ENCODE data around the gene HDGFL1.

The HDGFL1 gene

DNA sequence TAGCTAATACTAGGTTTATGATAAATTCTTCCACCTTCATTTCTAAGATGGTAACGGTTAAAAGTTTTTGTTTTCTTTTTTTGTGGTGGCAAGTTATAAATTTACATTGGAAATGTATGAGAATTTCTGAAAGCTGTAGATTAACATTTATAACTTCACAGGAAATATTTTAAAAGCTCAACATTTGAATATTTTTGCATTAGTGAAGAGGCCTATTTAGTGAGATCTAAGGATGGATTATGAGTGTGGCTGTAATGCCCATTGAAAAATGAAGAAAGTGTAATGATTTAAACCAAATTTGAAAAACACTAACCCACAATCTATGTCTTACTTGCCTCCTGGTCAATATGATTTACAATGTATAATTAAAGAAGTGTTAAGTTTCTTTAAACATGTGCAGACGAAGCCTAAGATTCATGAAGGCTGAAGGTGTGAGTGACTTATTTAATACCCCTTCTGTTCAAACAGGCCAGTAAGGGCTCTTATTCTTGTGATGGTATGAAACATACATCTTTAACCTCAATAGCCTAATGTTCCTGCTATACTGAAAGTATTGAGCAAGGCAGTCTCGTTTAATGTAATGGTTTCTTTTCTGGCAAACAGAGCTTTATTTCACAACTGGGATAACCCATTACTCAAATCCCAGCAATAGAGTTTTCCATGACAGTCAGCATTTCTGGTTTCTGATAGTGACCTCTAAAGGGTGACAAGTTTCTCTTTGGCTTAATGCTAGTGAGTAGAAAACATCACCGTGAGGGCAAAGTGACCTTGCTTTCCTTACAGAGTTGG is 13.2 kb downstream of the HDGFL1 start:
- CTCF ChIA-PET, result interaction anchor here (1.1 kb wide), 1 partner anchor 16 kb away, joined by 3 read pairs; no protein-coding TSS in a partner anchor
- DNase-seq (ENCODE audit: extremely low spot score), result no peak
- POLR2A ChIA-PET, result no interaction called here
- TF ChIP-seq, protein P1, sequence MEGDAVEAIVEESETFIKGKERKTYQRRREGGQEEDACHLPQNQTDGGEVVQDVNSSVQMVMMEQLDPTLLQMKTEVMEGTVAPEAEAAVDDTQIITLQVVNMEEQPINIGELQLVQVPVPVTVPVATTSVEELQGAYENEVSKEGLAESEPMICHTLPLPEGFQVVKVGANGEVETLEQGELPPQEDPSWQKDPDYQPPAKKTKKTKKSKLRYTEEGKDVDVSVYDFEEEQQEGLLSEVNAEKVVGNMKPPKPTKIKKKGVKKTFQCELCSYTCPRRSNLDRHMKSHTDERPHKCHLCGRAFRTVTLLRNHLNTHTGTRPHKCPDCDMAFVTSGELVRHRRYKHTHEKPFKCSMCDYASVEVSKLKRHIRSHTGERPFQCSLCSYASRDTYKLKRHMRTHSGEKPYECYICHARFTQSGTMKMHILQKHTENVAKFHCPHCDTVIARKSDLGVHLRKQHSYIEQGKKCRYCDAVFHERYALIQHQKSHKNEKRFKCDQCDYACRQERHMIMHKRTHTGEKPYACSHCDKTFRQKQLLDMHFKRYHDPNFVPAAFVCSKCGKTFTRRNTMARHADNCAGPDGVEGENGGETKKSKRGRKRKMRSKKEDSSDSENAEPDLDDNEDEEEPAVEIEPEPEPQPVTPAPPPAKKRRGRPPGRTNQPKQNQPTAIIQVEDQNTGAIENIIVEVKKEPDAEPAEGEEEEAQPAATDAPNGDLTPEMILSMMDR (IDR thresholded peaks at IDR 0.05; ENCODE audit: control extremely low read depth, extremely low read depth, low read depth, missing control alignments), result no peak

DNA sequence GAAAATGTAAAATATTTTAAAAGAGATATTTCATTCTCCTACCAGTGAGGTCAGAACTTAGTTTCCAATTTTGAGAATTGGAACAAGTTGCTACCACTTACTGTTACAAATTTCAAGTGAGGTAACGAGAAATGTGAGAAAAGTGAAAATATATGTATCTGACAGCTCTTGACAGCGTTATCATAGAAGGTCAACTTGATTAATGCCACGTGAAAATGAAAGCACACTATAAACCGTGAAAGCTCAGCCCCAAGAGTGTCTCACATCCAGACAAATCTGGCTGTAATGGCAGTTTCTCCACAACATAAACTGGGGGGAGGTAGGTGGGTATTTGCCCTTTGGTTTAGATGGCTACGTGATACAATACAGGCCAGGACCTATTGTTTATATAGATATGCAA is 13.9 kb downstream of the HDGFL1 start:
- POLR2A ChIA-PET, result no interaction called here
- no peak for DNase-seq (ENCODE audit: extremely low spot score)
- CTCF ChIA-PET, result interaction anchor here (1.1 kb wide), 1 partner anchor 15 kb away, joined by 3 read pairs; no protein-coding TSS in a partner anchor
- TF ChIP-seq, protein P1 (IDR thresholded peaks at IDR 0.05; ENCODE audit: control extremely low read depth, extremely low read depth, low read depth, missing control alignments), result no peak

DNA sequence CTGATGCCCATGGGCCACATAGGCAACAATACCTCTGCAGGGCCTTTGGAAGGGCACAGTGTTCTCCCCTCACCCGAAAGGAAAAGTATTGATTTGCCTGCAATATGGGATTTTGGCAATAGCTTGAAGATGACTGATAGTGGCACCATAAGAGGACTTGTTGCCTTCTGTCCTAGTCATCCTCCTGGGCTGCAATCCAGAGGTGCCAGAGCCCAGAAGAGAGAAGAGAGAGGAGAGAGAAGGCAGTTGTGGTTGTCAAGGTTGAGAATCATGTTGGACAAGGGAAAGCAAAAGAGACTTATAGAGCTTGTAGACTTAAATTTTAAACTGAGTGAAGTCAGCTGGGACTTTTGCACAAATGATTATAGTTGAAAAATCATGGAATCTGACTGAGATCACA is 14.6 kb downstream of the HDGFL1 start:
- TF ChIP-seq, protein P1 (IDR thresholded peaks at IDR 0.05; ENCODE audit: control extremely low read depth, extremely low read depth, low read depth, missing control alignments), result no peak
- CTCF ChIA-PET, result interaction anchor here (1.1 to 1.4 kb wide), 2 partner anchors 15 to 16 kb away, joined by 3 read pairs; no protein-coding TSS in a partner anchor
- POLR2A ChIA-PET, result no interaction called here
- DNase-seq (ENCODE audit: extremely low spot score), result no peak

DNA sequence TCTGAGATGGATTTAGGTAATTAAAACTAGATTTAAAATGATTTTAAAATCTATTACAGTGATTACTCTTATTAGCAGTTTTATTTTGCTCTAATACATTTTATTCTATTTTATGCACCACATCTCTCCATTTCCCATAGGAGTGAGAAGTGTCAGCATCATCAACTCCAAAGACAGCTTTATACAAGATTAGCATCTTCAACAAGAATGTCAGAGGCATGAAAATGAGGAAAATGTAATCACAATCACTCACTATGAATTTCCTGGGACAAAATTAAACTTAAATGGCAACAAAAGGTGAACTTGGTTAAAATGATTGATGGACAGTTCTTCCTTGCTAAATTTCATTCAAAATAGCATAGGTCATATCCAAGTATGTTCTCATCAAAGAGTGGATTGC is 19.8 kb downstream of the HDGFL1 start:
- TF ChIP-seq, protein P1 (IDR thresholded peaks at IDR 0.05; ENCODE audit: control extremely low read depth, extremely low read depth, low read depth, missing control alignments), result no peak
- CTCF ChIA-PET, result no interaction called here
- no peak for DNase-seq (ENCODE audit: extremely low spot score)
- POLR2A ChIA-PET, result no interaction called here

DNA sequence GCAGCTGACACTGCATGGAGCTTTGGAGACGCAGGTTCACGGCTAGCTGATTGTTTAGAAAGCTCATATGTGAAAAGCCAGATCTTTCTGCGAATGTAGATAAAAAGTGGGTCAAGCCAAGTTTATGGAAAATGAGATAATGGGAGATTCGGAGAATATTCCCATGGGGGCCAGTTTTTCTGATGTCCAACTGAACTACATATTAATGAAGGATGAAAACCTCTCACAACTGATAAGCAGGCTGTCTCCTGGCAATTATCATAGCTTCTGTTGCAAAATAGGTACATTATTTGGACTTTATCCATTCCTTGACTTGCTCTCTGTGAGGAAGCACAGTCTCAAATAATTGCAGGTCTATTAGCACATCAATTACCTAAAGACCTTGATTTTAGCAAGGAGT is 21.1 kb downstream of the HDGFL1 start:
- ChIA-PET CTCF (no interaction called here), POLR2A (no interaction called here)
- no peak for DNase-seq (ENCODE audit: extremely low spot score)
- TF ChIP-seq, protein P1 (IDR thresholded peaks at IDR 0.05; ENCODE audit: control extremely low read depth, extremely low read depth, low read depth, missing control alignments), result no peak

DNA sequence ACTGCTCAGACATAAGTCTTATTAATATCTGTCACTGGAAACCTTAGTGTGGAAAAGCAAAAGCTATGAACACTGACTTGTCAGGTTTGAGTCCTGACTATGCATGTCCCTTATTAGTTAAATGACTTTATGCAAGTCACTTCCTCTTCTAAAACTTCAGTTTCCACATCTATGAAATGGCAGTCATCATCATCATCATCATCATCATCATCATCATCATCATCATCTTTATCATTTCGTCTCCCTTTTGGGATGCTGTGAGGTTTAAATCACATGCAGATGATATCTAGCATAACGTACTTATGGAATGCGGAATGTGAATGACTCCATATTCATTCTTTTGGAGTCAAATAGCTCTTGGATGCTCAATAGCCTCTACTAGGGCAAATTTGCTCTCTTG is 24.5 kb downstream of the HDGFL1 start:
- DNase-seq (ENCODE audit: extremely low spot score), result no peak
- POLR2A ChIA-PET, result no interaction called here

More for the DNA sequence above, 24.5 kb downstream of the HDGFL1 start:
- CTCF ChIA-PET, result no interaction called here
- TF ChIP-seq, protein P1 (IDR thresholded peaks at IDR 0.05; ENCODE audit: control extremely low read depth, extremely low read depth, low read depth, missing control alignments), result no peak

All from GM10248 (cell line).